Omental fat pad (tissue), 4 donors: Measurements from ENCODE around the gene ECI1. TPM values are rescaled to one million over a fixed set of nuclear protein-coding genes. Genes with fewer than 3 reads are reported as not detected.

Experiments used
- ATAC-seq: fragments of 150-250 bp; one replicate; pipeline ENCODE4 v1.9.1; 2016; ENCODE audit warnings: mild to moderate bottlenecking, moderate library complexity; ENCODE audit not compliant: low FRiP score
- DNase-seq: peaks from one replicate; pipeline ENCODE4 v3.0.0-alpha.2; 2019; ENCODE audit warnings: low spot score
- total RNA-seq, 4 donors: library from RNA; depleted of rRNA; stranded (reverse); fragments of >200 nt; gene quantifications; one replicate each; pipeline ENCODE4 v1.1.0, GENCODE V29; 2016
- TF ChIP-seq, protein P1 (sequence below), 3 donors: fragments of 450-650 bp; IDR thresholded peaks; one replicate each; pipeline ENCODE4 v1.5.1; 2016 to 2017; ENCODE audit warnings: antibody characterized with exemption in 3 of 3, mild to moderate bottlenecking in 3 of 3, moderate library complexity in 2 of 3

The ECI1 gene
- total RNA-seq, 4 donors from 2014 or later = 26.2 to 66.5 (median 38.4) TPM

DNA sequence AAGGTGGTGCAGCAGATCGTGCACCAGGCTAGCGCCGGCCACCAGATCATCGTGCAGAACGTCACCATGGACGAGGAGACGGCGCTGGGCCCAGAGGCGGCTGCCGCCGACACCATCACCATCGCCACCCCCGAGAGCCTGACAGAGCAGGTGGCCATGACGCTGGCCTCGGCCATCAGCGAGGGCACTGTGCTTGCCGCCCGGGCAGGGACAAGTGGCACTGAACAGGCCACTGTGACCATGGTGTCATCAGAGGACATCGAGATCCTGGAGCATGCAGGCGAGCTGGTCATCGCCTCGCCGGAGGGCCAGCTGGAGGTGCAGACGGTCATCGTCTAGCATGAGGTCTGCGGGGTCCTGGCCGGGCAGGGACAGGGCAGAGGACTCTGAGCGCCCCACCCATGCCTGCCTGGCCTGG lies 16.1 kb downstream of the ECI1 start:
- TF ChIP-seq, protein P1, sequence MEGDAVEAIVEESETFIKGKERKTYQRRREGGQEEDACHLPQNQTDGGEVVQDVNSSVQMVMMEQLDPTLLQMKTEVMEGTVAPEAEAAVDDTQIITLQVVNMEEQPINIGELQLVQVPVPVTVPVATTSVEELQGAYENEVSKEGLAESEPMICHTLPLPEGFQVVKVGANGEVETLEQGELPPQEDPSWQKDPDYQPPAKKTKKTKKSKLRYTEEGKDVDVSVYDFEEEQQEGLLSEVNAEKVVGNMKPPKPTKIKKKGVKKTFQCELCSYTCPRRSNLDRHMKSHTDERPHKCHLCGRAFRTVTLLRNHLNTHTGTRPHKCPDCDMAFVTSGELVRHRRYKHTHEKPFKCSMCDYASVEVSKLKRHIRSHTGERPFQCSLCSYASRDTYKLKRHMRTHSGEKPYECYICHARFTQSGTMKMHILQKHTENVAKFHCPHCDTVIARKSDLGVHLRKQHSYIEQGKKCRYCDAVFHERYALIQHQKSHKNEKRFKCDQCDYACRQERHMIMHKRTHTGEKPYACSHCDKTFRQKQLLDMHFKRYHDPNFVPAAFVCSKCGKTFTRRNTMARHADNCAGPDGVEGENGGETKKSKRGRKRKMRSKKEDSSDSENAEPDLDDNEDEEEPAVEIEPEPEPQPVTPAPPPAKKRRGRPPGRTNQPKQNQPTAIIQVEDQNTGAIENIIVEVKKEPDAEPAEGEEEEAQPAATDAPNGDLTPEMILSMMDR (IDR thresholded peaks at IDR 0.05) = no peak
- ATAC-seq (no peak), DNase-seq (no peak)

DNA sequence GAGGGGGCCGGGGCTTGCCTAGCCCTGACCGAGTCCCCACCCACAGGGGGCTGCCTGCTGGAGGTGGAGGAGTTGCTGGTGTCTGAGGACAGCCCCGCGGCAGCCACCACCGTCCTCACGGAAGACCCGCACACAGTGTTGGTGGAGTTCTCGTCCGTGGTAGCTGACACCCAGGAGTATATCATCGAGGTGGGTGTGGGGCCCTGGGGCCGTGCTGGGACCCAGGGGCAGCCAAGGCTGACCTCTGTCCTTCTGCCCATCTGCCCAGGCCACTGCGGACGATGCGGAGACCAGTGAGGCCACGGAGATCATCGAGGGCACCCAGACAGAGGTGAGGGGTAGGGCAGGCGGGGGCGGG lies 16.6 kb downstream of the ECI1 start:
- ATAC-seq (no peak), DNase-seq (no peak)
- TF ChIP-seq, protein P1 (IDR thresholded peaks at IDR 0.05) = no peak

DNA sequence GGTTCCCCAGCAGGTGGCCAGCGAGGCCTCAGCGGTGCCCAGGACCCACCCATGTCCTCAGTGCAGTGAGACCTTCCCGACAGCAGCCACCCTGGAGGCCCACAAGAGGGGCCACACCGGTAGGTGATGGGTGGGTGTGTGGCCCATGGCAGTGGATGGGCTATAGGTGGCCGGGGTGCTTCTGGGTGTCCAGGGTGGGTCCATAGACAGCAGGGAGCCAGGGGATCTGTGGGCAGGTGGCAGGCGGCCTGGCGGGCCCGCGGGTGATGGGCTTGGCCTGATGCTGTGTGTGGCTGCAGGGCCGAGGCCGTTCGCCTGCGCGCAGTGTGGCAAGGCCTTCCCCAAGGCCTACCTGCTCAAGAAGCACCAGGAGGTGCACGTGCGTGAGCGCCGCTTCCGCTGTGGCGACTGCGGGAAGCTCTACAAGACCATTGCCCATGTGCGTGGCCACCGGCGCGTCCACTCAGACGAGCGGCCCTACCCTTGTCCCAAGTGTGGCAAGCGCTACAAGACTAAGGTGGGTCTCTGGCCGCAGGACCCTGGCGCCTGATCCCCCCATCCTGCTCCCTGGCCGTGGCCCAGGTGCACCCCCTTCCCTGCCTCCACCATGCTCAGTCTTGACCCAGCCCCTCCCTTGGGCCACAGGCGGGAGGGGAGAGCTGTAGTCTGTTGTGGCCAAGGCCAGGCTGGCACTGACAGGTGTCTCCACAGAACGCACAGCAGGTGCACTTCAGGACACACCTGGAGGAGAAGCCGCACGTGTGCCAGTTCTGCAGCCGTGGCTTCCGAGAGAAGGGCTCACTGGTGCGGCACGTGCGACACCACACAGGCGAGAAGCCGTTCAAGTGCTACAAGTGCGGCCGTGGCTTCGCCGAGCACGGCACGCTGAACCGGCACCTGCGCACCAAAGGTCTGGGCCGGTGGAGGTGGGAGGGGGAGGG lies 17.2 kb downstream of the ECI1 start:
- ATAC-seq (no peak), DNase-seq (no peak)
- TF ChIP-seq, protein P1 (IDR thresholded peaks at IDR 0.05) = no peak

DNA sequence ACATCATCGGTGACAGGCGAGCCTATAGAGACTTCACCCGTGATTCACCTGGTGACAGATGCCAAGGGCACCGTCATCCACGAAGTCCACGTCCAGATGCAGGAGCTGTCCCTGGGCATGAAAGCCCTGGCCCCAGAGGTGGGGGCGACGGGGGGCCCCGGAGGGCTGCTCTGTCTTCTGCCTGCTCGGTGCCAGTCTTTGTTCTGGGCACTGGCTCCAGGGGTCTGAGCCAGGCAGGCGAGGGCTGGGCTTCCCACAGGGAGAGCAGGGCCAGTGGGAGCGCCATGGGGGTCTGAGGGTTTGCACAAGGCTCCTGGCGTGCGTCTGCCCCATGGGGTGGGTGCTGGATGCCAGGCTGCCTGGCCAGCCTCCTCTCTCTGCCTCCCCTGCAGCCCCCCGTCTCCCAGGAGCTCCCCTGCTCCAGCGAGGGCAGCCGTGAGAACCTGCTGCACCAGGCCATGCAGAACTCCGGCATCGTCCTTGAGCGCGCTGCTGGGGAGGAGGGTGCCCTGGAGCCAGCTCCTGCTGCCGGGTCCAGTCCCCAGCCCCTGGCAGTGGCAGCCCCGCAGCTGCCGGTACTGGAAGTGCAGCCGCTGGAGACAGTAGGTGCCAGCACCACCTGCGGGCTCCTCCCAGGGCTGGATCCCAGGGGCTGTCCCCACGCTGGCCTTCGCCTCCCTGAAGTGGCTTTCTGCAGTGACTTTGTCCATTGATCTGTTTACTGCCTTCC lies 18.2 kb downstream of the ECI1 start:
- DNase-seq = no peak
- no peak for ATAC-seq
- TF ChIP-seq, protein P1 (IDR thresholded peaks at IDR 0.05) = no peak

DNA sequence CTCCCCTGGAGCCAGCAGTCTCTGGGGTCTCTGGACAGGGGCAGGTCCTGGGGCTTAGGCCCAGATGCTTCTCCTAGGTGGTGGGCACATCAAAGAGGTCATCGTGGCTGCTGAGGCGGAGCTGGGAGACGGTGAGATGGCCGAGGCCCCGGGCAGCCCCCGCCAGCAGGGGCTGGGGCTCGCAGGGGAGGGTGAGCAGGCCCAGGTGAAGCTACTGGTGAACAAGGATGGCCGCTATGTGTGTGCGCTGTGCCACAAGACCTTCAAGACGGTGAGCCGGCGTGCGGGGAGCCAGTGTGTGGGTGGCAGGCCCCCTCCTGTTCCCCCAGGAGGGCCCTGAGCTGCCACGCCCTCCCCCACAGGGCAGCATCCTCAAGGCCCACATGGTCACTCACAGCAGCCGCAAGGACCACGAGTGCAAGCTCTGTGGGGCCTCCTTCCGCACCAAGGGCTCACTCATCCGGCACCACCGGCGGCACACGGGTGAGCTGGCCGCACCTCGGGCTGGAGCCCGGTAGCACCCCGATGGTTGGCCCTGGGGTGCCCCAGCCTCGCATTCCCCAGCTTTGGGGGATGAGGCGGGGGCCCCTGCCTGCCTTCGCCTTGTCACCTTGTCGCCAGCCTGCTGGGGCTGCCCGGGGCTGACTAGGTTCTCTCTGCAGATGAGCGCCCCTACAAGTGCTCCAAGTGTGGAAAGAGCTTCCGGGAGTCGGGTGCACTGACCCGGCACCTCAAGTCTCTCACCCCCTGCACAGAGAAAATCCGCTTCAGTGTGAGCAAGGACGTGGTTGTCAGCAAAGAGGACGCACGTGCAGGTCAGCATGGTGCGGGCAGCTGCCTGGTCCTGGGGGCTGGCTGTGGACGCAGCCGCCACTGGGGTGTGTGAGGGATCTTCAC lies 19.0 kb downstream of the ECI1 start:
- ATAC-seq = no peak
- TF ChIP-seq, protein P1 (IDR thresholded peaks at IDR 0.05) = no peak
- DNase-seq = no peak

DNA sequence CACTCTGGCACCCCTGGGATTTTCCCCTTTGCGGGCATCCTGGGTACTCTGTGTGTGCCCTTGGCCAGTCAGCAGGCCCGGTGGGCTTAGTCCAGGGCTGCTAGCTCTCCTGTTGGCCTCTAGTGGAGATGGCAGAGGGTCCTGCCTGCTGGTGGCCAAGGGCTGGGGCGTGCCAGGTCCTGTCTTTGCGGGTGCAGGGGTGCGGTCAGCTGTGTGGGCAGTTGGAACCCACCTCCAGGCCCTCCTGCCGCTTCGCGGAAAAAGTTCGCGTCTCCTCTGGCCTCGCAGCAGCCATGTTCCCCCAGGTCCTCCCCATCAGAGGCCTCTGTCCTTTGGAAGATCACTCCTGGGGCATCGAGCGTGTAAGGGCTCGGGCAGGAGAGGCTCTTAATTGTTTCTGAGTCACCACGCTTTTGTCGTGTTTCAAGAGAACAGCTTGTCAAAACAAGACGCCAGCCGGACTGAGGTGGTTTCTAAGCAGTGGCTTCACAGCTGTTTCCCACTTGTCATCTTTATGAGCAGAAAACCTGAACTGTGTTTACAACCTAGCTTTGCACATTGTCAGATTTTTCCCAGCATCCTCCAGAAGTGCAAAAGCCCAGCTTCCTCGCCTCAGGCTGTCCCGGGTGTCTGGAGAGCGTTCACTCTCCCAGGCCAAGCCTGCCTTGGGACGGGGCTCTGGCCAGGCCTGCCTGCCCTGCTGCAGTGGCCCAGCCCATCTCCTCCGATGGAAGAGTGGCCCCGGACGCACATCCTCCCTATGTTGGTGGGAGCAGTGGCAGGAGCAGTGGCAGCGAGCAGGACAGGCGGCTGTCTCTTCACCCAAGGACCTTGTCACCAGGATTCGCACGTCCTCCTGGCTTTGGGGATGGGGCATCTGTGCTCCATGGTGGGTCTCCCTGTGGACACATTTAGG lies 20.1 kb downstream of the ECI1 start:
- DNase-seq (no peak), ATAC-seq (no peak)
- TF ChIP-seq, protein P1 (IDR thresholded peaks at IDR 0.05) = no peak
